ENCODE measurements around the gene CEPT1.

- TF ChIP-seq POLR2AphosphoS5 (IDR thresholded peaks at IDR 0.05; ENCODE audit: borderline replicate concordance, low read depth, low read length) (no peak), EZH2 (IDR thresholded peaks at IDR 0.05) (no peak)
Observed at GRCh38 chr1:111220302-111220890, 80.4 kb downstream of the CEPT1 start.

Data from SK-N-MC (cell line).